ENCODE measurements around the gene ASTL. TPM values are rescaled to one million over a fixed set of nuclear protein-coding genes. Genes with fewer than 3 reads are reported as not detected.
A peak's percentile ranks its signal among the peaks of the same experiment; 100 is the strongest.

The ASTL gene
- total RNA-seq, 1 experiment from 2014 or later = 0.79 TPM

GRCh38 chr2:96116424-96116878 lies 21.9 kb downstream of the ASTL start, which contains the start of gene ADRA2B (continued):
- no peak for TF ChIP-seq FOXP4 (CRISPR knock-in tag; IDR thresholded peaks at IDR 0.05)
- TF ChIP-seq AR (CRISPR knock-in tag; IDR thresholded peaks at IDR 0.05) = no peak
- peak; percentile 73 for TF ChIP-seq SP1 (CRISPR knock-in tag; conservative IDR thresholded peaks at IDR 0.05)
- TF ChIP-seq ATF1 (CRISPR knock-in tag; IDR thresholded peaks at IDR 0.05) = no peak
- no peak for TF ChIP-seq OVOL2 (CRISPR knock-in tag; IDR thresholded peaks at IDR 0.05; ENCODE audit: borderline replicate concordance)
- no peak for TF ChIP-seq NR3C1 (CRISPR knock-in tag; conservative IDR thresholded peaks at IDR 0.05; ENCODE audit: low read depth)
- no peak for TF ChIP-seq SMAD4 (CRISPR knock-in tag; IDR thresholded peaks at IDR 0.05)
- no peak for TF ChIP-seq TCF7 (CRISPR knock-in tag; IDR thresholded peaks at IDR 0.05; ENCODE audit: low read depth)
- TF ChIP-seq ZBTB43 (CRISPR knock-in tag; IDR thresholded peaks at IDR 0.05) = peak; percentile 68; the same call in 1 of the 2 replicates
- TF ChIP-seq NFATC4 (CRISPR knock-in tag; IDR thresholded peaks at IDR 0.05) = no peak
- peak; percentile 74; the same call in 1 of the 2 replicates for TF ChIP-seq HMGXB4 (CRISPR knock-in tag; IDR thresholded peaks at IDR 0.05)
- no peak for TF ChIP-seq AFF4 (CRISPR knock-in tag; IDR thresholded peaks at IDR 0.05; ENCODE audit: borderline replicate concordance)
- TF ChIP-seq PREB (CRISPR knock-in tag; IDR thresholded peaks at IDR 0.05; ENCODE audit: borderline replicate concordance) = no peak
- TF ChIP-seq STAT6 (CRISPR knock-in tag; conservative IDR thresholded peaks at IDR 0.05; ENCODE audit: low read depth) = no peak
- no peak for TF ChIP-seq SOX15 (CRISPR knock-in tag; IDR thresholded peaks at IDR 0.05)
- no peak for TF ChIP-seq NFE2L1 (CRISPR knock-in tag; IDR thresholded peaks at IDR 0.05)
- TF ChIP-seq GTF2I (CRISPR knock-in tag; conservative IDR thresholded peaks at IDR 0.05) = no peak
- no peak for TF ChIP-seq SMAD3 (CRISPR knock-in tag; IDR thresholded peaks at IDR 0.05; ENCODE audit: borderline replicate concordance)
- TF ChIP-seq GRHL2 (CRISPR knock-in tag; IDR thresholded peaks at IDR 0.05; ENCODE audit: insufficient replicate concordance, severe bottlenecking) = no peak
- no peak for TF ChIP-seq ERG (CRISPR knock-in tag; IDR thresholded peaks at IDR 0.05)
